GM19455 (cell line): ENCODE measurements around the gene RPL34.
A peak's percentile ranks its signal among the peaks of the same experiment; 100 is the strongest.
"Not testable (repeated sequence)": the region's sequence is repeated elsewhere in the genome, so short reads cannot be mapped to it uniquely, and the experiment has no call there.

Source experiments
- ATAC-seq: cut with Tn5 transposase; IDR thresholded peaks from one replicate; pipeline ENCODE4 v1.9.1; 2021; ENCODE audit not compliant: unreplicated experiment

The RPL34 gene

GRCh38 chr4:108620101-108620932 lies at the start of gene RPL34:
RPL34 (plus strand) TSS chr4:108620576; CDS start chr4:108621960, 1,384 bp downstream.
- peak; percentile 100 for ATAC-seq

- no peak for ATAC-seq
Measured at GRCh38 chr4:108570993-108571569, 49.3 kb upstream of the RPL34 start.

GRCh38 chr4:108574402-108574801 lies 46.0 kb upstream of the RPL34 start:
- ATAC-seq: no peak

- no peak for ATAC-seq
Measured at GRCh38 chr4:108581083-108581482, 39.3 kb upstream of the RPL34 start.

GRCh38 chr4:108586778-108587177 lies 33.6 kb upstream of the RPL34 start:
- ATAC-seq: no peak

GRCh38 chr4:108588878-108589277 lies 31.5 kb upstream of the RPL34 start:
- ATAC-seq: no peak

- no peak for ATAC-seq
Measured at GRCh38 chr4:108589961-108590360, 30.4 kb upstream of the RPL34 start.

- no peak for ATAC-seq
Measured at GRCh38 chr4:108590776-108591175, 29.6 kb upstream of the RPL34 start.

- no peak for ATAC-seq
Measured at GRCh38 chr4:108592674-108592986, 27.7 kb upstream of the RPL34 start.

GRCh38 chr4:108594296-108594695 lies 26.1 kb upstream of the RPL34 start:
- ATAC-seq: not testable (repeated sequence)

GRCh38 chr4:108596344-108596743 lies 24.0 kb upstream of the RPL34 start:
- ATAC-seq: no peak

GRCh38 chr4:108601106-108601505 lies 19.3 kb upstream of the RPL34 start:
- no peak for ATAC-seq

GRCh38 chr4:108601532-108601931 lies 18.8 kb upstream of the RPL34 start:
- no peak for ATAC-seq

- no peak for ATAC-seq
Measured at GRCh38 chr4:108602163-108602562, 18.2 kb upstream of the RPL34 start.

GRCh38 chr4:108607079-108607815 lies 13.1 kb upstream of the RPL34 start:
- ATAC-seq: no peak

GRCh38 chr4:108611365-108611764 lies 9.0 kb upstream of the RPL34 start:
- no peak for ATAC-seq

GRCh38 chr4:108612365-108612764 lies 8.0 kb upstream of the RPL34 start:
- ATAC-seq: no peak

GRCh38 chr4:108619372-108620100 lies 840 bp upstream of the RPL34 start:
- ATAC-seq: peak; percentile 18

- ATAC-seq: no peak
Measured at GRCh38 chr4:108620933-108621905, 843 bp downstream of the RPL34 start.

GRCh38 chr4:108622022-108622421 lies 1.6 kb downstream of the RPL34 start:
- no peak for ATAC-seq
